Measurements from ENCODE around the gene RTN1.

Gene RTN1

DNA sequence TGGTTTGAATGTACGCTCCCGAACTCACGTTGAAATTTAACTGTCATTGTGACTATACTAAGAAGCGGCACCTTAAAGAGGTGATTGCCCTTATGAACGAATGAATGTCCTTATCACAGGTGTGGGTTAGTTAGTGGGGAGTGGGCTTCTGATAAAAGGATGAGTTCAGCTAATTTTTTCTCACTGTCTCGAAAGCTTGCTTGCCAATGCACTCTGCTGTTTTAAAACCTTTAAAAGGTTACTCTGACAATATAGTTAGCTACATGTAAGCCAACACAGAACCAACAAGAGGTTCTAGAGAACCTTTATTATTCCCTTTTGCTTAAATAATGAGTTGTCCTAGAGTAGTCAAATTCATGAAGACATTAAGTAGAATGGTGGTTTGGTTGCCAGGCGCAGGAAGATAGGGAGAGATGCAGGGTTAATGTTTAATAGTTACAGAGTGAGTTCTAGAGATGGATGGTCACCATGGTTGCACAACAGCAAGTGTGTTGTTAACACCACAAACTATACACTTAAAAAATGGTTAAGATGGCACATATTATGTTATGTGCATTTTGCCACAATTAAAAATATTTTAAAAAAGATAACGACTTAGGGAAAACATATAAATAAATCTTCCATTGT is 26.3 kb downstream of the RTN1 start:
- no peak for DNase-seq (ENCODE audit: low read depth)
- H3K4me3 ChIP-seq (ENCODE audit: low read depth, low read length), result no peak overlapping the region
- TF ChIP-seq, protein P1, sequence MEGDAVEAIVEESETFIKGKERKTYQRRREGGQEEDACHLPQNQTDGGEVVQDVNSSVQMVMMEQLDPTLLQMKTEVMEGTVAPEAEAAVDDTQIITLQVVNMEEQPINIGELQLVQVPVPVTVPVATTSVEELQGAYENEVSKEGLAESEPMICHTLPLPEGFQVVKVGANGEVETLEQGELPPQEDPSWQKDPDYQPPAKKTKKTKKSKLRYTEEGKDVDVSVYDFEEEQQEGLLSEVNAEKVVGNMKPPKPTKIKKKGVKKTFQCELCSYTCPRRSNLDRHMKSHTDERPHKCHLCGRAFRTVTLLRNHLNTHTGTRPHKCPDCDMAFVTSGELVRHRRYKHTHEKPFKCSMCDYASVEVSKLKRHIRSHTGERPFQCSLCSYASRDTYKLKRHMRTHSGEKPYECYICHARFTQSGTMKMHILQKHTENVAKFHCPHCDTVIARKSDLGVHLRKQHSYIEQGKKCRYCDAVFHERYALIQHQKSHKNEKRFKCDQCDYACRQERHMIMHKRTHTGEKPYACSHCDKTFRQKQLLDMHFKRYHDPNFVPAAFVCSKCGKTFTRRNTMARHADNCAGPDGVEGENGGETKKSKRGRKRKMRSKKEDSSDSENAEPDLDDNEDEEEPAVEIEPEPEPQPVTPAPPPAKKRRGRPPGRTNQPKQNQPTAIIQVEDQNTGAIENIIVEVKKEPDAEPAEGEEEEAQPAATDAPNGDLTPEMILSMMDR (IDR thresholded peaks at IDR 0.05; ENCODE audit: low read depth, low read length), result no peak
- TF ChIP-seq MYC (IDR thresholded peaks at IDR 0.05; ENCODE audit: low read depth, low read length), result no peak
- TF ChIP-seq POLR2A (IDR thresholded peaks at IDR 0.05; ENCODE audit: extremely low read depth, insufficient read length), result no peak
- TF ChIP-seq, protein P2, sequence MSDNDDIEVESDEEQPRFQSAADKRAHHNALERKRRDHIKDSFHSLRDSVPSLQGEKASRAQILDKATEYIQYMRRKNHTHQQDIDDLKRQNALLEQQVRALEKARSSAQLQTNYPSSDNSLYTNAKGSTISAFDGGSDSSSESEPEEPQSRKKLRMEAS (IDR thresholded peaks at IDR 0.05; ENCODE audit: low read depth, low read length), result no peak

DNA sequence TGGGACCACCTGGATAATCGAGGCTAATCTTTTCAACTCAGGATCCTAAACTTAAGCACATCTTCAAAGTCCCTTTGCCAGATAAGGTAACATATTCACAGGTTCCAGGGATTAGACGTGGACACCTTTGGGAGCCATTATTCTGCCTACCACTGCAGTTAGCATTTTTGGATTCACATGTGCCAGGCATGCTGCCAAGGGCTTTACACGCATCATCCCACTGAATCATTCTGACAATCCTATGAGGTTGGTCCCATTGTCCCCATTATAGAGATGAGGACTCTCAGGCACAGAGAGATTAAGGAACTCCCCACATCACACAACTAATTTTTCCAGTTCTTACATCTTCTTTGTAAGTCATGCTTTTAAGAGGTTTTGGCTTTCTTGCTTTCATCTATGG is 34.5 kb downstream of the RTN1 start:
- H3K4me3 ChIP-seq (ENCODE audit: low read depth, low read length), result no peak overlapping the region
- DNase-seq (ENCODE audit: low read depth), result no peak
- TF ChIP-seq, protein P1 (IDR thresholded peaks at IDR 0.05; ENCODE audit: low read depth, low read length), result no peak
- TF ChIP-seq POLR2A (IDR thresholded peaks at IDR 0.05; ENCODE audit: extremely low read depth, insufficient read length) (no peak), MYC (IDR thresholded peaks at IDR 0.05; ENCODE audit: low read depth, low read length) (no peak)
- TF ChIP-seq, protein P2 (IDR thresholded peaks at IDR 0.05; ENCODE audit: low read depth, low read length), result no peak

DNA sequence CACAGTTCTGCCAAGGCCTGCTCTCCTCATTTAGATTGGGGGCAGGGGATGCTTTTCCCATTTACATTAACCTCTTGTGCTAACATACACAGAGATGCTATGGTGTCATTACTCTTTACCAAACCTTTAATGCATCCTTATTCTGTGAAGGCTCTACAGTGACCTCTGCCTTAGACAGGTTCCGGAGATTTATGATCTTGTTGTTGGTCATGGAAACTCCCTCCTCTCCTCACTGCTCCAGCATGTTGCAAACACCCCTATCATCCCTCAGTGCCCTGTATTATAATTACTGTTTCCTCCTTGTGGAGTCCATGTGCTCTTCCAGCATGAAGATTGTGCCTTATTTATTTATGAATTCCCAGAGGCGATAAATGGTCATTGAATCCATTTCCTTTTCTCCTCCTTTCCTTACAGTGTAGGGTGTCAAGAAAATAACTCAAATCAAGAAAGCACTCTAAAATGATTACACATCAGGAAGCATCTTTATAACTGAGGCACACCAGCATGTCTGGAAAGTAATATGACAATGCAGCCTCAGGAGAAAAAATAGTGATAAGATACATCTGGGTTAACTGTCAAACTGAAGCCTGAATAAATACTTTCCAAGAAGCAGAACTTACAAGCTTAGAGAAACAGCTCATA is 37.8 kb downstream of the RTN1 start:
- TF ChIP-seq MYC (IDR thresholded peaks at IDR 0.05; ENCODE audit: low read depth, low read length) (no peak), POLR2A (IDR thresholded peaks at IDR 0.05; ENCODE audit: extremely low read depth, insufficient read length) (no peak)
- TF ChIP-seq, protein P2 (IDR thresholded peaks at IDR 0.05; ENCODE audit: low read depth, low read length), result no peak
- TF ChIP-seq, protein P1 (IDR thresholded peaks at IDR 0.05; ENCODE audit: low read depth, low read length), result no peak
- H3K4me3 ChIP-seq (ENCODE audit: low read depth, low read length), result no peak overlapping the region
- no peak for DNase-seq (ENCODE audit: low read depth)

DNA sequence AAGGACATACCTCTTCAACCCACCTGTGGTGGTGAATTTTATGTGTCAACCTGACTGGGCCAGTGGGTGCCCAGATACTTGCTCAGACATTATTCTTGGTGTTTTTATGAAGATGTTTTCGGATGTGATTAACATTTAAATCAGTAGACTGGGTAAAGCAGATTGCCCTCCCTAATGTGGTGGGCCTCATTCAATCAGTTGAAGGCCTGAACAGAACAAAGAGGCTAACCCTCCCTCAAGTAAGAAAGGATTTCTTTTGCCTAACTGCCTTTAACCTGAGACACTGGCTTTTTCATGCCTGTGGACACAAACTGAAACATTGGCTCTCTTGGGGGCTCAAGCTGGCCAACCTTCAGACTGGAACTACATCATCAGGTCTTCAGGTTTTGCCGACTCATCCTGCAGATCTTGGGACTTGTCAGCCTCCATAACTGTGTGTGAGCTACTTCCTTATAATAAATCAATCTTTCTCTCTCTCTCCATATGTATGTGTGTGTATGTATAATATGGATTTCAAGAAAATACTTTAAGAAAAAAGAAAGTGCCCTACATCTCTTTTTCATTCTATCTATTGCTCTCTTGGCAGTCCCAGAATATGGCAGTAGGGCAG is 39.4 kb downstream of the RTN1 start:
- DNase-seq (ENCODE audit: low read depth), result peak; percentile 6
- no peak overlapping the region for H3K4me3 ChIP-seq (ENCODE audit: low read depth, low read length)
- TF ChIP-seq, protein P2 (IDR thresholded peaks at IDR 0.05; ENCODE audit: low read depth, low read length), result no peak
- TF ChIP-seq MYC (IDR thresholded peaks at IDR 0.05; ENCODE audit: low read depth, low read length), result no peak

DNA sequence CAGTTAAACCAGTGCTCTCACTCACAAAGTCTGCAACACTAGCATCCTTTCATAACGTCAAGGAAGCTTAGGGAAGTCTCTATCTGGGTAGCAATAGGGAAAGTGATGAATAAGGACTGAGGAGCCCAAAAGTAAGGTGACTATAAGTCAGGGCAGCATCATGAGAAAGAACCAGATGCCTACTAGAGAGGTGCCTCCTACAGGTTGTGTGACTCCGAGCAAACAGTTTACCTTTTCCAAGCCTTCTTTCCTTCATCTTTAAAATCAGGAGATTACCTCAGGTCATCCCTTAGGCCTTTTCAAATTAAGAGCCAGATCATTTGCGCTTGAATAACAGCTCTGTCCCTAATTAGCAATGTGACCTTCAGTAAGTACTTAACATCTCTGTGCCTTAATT is 40.2 kb downstream of the RTN1 start:
- TF ChIP-seq, protein P2 (IDR thresholded peaks at IDR 0.05; ENCODE audit: low read depth, low read length), result no peak
- TF ChIP-seq, protein P1 (IDR thresholded peaks at IDR 0.05; ENCODE audit: low read depth, low read length), result no peak
- TF ChIP-seq MYC (IDR thresholded peaks at IDR 0.05; ENCODE audit: low read depth, low read length) (no peak), POLR2A (IDR thresholded peaks at IDR 0.05; ENCODE audit: extremely low read depth, insufficient read length) (no peak)
- no peak for DNase-seq (ENCODE audit: low read depth)
- no peak overlapping the region for H3K4me3 ChIP-seq (ENCODE audit: low read depth, low read length)

Measured in NB4 (cell line).